Colonic mucosa (tissue), 4 donors: Measurements from ENCODE around the gene CD58. TPM values are rescaled to one million over a fixed set of nuclear protein-coding genes. Genes with fewer than 3 reads are reported as not detected.
A peak's percentile ranks its signal among the peaks of the same experiment; 100 is the strongest.

Experiments used
- DNase-seq: peaks from one replicate; pipeline ENCODE4 v3.0.0-alpha.2; 2020
- H3K27ac ChIP-seq: fragments of 200-600 bp; one replicate; pipeline ENCODE4 v1.8.0; 2021
- H3K27me3 ChIP-seq: fragments of 200-600 bp; one replicate; pipeline ENCODE4 v1.8.0; 2021
- H3K36me3 ChIP-seq: fragments of 200-600 bp; one replicate; pipeline ENCODE4 v1.8.0; 2021
- H3K4me1 ChIP-seq: fragments of 200-600 bp; one replicate; pipeline ENCODE4 v1.8.0; 2021; ENCODE audit warnings: mild to moderate bottlenecking
- H3K4me3 ChIP-seq: fragments of 200-600 bp; one replicate; pipeline ENCODE4 v1.8.0; 2021
- H3K9ac ChIP-seq, 2 donors: one replicate each; pipeline ENCODE4 v1.7.0; 2013; ENCODE audit warnings: control low read depth in 2 of 2, low read depth in 2 of 2, low read length in 2 of 2
- H3K9me3 ChIP-seq: fragments of 200-600 bp; one replicate; pipeline ENCODE4 v1.8.0; 2021
- CTCF ChIP-seq: fragments of 200-600 bp; IDR thresholded peaks from one replicate; pipeline ENCODE4 v1.8.0; 2022; ENCODE audit warnings: antibody characterized with exemption, mild to moderate bottlenecking
- intact Hi-C: fragments of 100-400 bp; cut with DNase I; formaldehyde crosslinking; loops from one replicate; pipeline ENCODE4 v1.14.1; 2022
- microRNA-seq: library from miRNA; unstranded; fragments of <30 nt; microRNA quantifications from one replicate; pipeline ENCODE4, GENCODE V29; 2019
- total RNA-seq, 2 donors: library from RNA; stranded (reverse); fragmentation: NEBNext Ultra II Directional in 1 of 2; extraction: Animal tissue kit (Norgen Biotek cat#: 25700) in 1 of 2; gene quantifications; one replicate each; pipeline ENCODE4 v1.2.1, GENCODE V29; 2021
- donor health status: healthy.
- donor health status: DM: no; HTN: no; CAD: no.
- donor health status: DM: no; HTN: no; CAD: no.

Gene CD58
- total RNA-seq, 2 donors from 2014 or later = 16.1 to 25.9 TPM

- Histone ChIP-seq H3K4me1 (peaks cover 9% of the 10 kb centered on the region), H3K27me3 (no peaks in the 10 kb centered on the region), H3K9me3 (no peaks in the 10 kb centered on the region), H3K9ac (peak overlapping the region in 1 of 2 donors; percentile 7), H3K36me3 (no peaks in the 10 kb centered on the region), H3K4me3 (no peak overlapping the region), H3K27ac (no peak overlapping the region)
- no peak for DNase-seq
- intact Hi-C loops = loop anchor here (10.0 kb wide), 2 partner anchors 46 to 206 kb away; no protein-coding TSS in a partner anchor
- no peak for TF ChIP-seq CTCF
Observed at GRCh38 chr1:116471241-116471640, 99.6 kb downstream of the CD58 start.

- Histone ChIP-seq H3K9ac (no peak overlapping the region), H3K4me3 (no peak overlapping the region), H3K27ac (no peak overlapping the region), H3K9me3 (no peaks in the 10 kb centered on the region), H3K27me3 (no peaks in the 10 kb centered on the region), H3K36me3 (no peaks in the 10 kb centered on the region), H3K4me1 (peaks cover 9% of the 10 kb centered on the region)
- intact Hi-C loops = loop anchor here (10.0 kb wide), 2 partner anchors 46 to 206 kb away; no protein-coding TSS in a partner anchor
- TF ChIP-seq CTCF = no peak
- DNase-seq = no peak
Observed at GRCh38 chr1:116470671-116471070, 100.2 kb downstream of the CD58 start.

GRCh38 chr1:116466810-116467557 is 103.8 kb downstream of the CD58 start:
- no peaks in the 10 kb centered on the region for H3K4me1 ChIP-seq
- no peak overlapping the region for H3K4me3 ChIP-seq
- no peak overlapping the region for H3K27ac ChIP-seq
- DNase-seq = no peak
- no peaks in the 10 kb centered on the region for H3K9me3 ChIP-seq
- no peaks in the 10 kb centered on the region for H3K36me3 ChIP-seq
- H3K27me3 ChIP-seq = no peaks in the 10 kb centered on the region
- intact Hi-C loops = no loop called here
- no peak overlapping the region for H3K9ac ChIP-seq
- no peak for TF ChIP-seq CTCF

- Histone ChIP-seq H3K4me3 (no peak overlapping the region), H3K27me3 (no peaks in the 10 kb centered on the region), H3K9ac (no peak overlapping the region), H3K36me3 (no peaks in the 10 kb centered on the region), H3K4me1 (no peaks in the 10 kb centered on the region), H3K9me3 (no peaks in the 10 kb centered on the region), H3K27ac (no peak overlapping the region)
- no peak for TF ChIP-seq CTCF
- DNase-seq = no peak
- intact Hi-C loops = no loop called here
Observed at GRCh38 chr1:116465845-116466685, 104.8 kb downstream of the CD58 start.

GRCh38 chr1:116465477-116465844 is 105.4 kb downstream of the CD58 start:
- H3K9ac ChIP-seq = no peak overlapping the region
- no peak for TF ChIP-seq CTCF
- no peaks in the 10 kb centered on the region for H3K9me3 ChIP-seq
- H3K27ac ChIP-seq = no peak overlapping the region
- H3K36me3 ChIP-seq = no peaks in the 10 kb centered on the region
- intact Hi-C loops = no loop called here
- DNase-seq = no peak
- no peaks in the 10 kb centered on the region for H3K27me3 ChIP-seq
- H3K4me1 ChIP-seq = no peaks in the 10 kb centered on the region
- H3K4me3 ChIP-seq = no peak overlapping the region

Small RNAs within 50 kb of the gene (microRNA-seq; reads per million reads assigned to microRNA genes)
- gene MIR548AC = not detected

Other genes with a start within 250 kb of the CD58 start
- 100 to 1,000 TPM; 718 to 936 TPM for gene ATP1A1, start 197.8 kb downstream of the CD58 start, total RNA-seq
- 10 to 100 TPM; 21.4 to 30.6 TPM for gene IGSF3, start 96.7 kb upstream of the CD58 start, total RNA-seq
- gene CD2, start 183.4 kb upstream of the CD58 start, total RNA-seq = 1 to 10 TPM; 2.9 to 3.8 TPM